Mesothelial cell of epicardium (in vitro differentiated cells): ENCODE results near the gene POT1. TPM values are rescaled to one million over a fixed set of nuclear protein-coding genes. Genes with fewer than 3 reads are reported as not detected.

Source experiments
- DNase-seq, 2 experiments: peaks; one replicate each; pipeline ENCODE4 v3.0.0; 2021; ENCODE audit warnings: low spot score in 2 of 2; ENCODE audit not compliant: unreplicated experiment in 2 of 2
- H3K27ac Mint-ChIP-seq: 2 replicates; pipeline ENCODE4 v1.8.0; 2021; ENCODE audit warnings: mixed read lengths
- H3K27me3 Mint-ChIP-seq: 2 replicates; pipeline ENCODE4 v1.8.0; 2021; ENCODE audit warnings: low read depth, mixed read lengths
- H3K36me3 Mint-ChIP-seq: 2 replicates; pipeline ENCODE4 v1.8.0; 2021; ENCODE audit warnings: mixed read lengths
- H3K4me1 Mint-ChIP-seq: 2 replicates; pipeline ENCODE4 v1.8.0; 2021; ENCODE audit warnings: mixed read lengths
- H3K4me3 Mint-ChIP-seq: 2 replicates; pipeline ENCODE4 v1.8.0; 2021; ENCODE audit warnings: mild to moderate bottlenecking, moderate library complexity, mixed read lengths
- H3K9me3 Mint-ChIP-seq: 2 replicates; pipeline ENCODE4 v1.8.0; 2021; ENCODE audit warnings: mixed read lengths
- total RNA-seq: library from RNA; stranded (reverse); gene quantifications from 3 replicates; pipeline ENCODE4 v1.2.1, GENCODE V29; 2021
- TF ChIP-seq, protein P1 (sequence below): fragments of 200-600 bp; sonication (generic); IDR thresholded peaks from one replicate; pipeline ENCODE4 v1.5.0; 2021; ENCODE audit warnings: antibody characterized with exemption; ENCODE audit not compliant: unreplicated experiment

POT1 gene
- total RNA-seq, 1 donor from 2014 or later: 34.2 TPM

DNA sequence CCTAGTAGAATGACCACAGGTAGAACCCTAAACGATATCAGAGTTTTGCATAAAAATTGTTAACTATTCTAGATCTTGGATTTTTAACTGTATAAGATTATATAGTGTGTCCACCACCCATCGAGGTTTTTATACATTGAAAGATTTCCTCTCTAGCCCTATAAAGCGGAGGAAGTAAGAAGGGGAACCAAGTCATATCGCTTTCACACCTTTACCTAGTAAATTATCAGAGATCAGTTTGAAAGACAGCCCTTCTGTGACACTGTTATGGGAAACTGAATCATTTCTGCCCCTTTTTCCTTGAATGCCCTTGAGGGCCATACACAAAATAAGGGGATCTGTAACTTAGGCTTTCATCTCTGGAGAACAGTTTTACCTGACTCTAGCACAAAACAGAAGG is 155.7 kb downstream of the POT1 start:
- no peak for DNase-seq
- Mint-ChIP-seq H3K4me3 (no peak overlapping the region), H3K36me3 (no peaks in the 10 kb centered on the region), H3K27me3 (no peaks in the 10 kb centered on the region), H3K9me3 (no peaks in the 10 kb centered on the region), H3K27ac (no peak overlapping the region), H3K4me1 (peaks cover 1% of the 10 kb centered on the region)
- TF ChIP-seq, protein P1, sequence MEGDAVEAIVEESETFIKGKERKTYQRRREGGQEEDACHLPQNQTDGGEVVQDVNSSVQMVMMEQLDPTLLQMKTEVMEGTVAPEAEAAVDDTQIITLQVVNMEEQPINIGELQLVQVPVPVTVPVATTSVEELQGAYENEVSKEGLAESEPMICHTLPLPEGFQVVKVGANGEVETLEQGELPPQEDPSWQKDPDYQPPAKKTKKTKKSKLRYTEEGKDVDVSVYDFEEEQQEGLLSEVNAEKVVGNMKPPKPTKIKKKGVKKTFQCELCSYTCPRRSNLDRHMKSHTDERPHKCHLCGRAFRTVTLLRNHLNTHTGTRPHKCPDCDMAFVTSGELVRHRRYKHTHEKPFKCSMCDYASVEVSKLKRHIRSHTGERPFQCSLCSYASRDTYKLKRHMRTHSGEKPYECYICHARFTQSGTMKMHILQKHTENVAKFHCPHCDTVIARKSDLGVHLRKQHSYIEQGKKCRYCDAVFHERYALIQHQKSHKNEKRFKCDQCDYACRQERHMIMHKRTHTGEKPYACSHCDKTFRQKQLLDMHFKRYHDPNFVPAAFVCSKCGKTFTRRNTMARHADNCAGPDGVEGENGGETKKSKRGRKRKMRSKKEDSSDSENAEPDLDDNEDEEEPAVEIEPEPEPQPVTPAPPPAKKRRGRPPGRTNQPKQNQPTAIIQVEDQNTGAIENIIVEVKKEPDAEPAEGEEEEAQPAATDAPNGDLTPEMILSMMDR: no peak

DNA sequence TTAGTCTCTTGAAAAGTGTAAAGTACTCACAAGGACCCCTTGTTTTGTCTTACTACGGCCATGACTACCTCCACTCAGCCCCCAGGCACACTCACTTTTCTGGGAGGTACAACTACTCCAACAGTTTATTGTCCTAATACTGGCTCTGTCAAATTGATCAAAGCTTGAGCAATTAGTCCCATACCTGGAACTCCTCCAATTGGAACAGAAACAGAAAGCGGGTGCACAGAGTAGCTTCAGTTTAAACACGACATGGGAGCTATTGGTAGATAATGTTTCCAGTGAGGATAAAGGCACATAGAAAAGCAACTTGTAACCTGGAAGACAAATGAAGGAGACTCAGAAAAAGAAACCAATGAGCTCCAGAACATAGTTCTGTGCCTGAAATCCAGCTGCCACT is 156.3 kb downstream of the POT1 start:
- peaks cover 1% of the 10 kb centered on the region for H3K4me1 Mint-ChIP-seq
- no peak for DNase-seq
- H3K9me3 Mint-ChIP-seq: no peaks in the 10 kb centered on the region
- TF ChIP-seq, protein P1: no peak
- no peak overlapping the region for H3K27ac Mint-ChIP-seq
- H3K36me3 Mint-ChIP-seq: no peaks in the 10 kb centered on the region
- no peaks in the 10 kb centered on the region for H3K27me3 Mint-ChIP-seq
- H3K4me3 Mint-ChIP-seq: no peak overlapping the region

Other genes with a start within 250 kb of the POT1 start
- 4.7 to 5.0 TPM (median 4.8 TPM) in 3 replicates for gene GPR37, start 164.0 kb downstream of the POT1 start, total RNA-seq